ENCODE results near the gene SMIM24.
"Not testable (repeated sequence)": the region's sequence is repeated elsewhere in the genome, so short reads cannot be mapped to it uniquely, and the experiment has no call there.

Gene SMIM24

DNA sequence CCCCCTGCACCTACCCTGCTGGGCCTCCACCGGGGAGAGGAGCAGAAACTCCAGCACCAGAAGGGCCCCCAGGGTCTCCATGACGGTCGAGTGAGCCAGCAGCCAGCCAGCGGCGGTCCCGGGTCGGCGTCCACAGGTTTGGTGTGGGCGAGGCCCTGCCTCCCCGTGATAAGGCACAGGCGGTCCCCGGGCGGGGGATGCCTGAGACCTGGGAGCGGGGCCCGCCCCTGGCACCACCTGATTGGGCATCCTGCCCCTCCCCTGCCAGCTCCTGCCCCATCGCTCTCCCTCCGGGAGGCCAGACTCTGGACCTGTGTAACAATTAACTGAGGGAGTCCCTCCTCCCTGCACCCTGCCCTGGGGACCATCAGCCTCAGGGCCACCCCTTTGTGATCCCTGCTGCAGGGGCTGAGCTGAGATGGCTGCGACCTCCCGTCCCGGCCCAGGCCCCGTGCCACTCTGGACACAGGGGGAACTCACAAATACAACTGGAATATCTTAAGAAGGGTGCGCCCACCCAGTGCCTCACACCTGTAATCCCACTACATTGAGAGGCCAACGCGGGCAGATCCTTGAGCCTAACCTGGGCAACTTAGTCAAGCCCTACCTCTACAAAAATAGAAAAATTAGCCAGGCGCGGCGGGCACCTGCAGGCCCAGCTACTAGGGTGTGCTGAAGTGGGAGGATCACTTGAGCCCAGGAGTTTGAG is at the start of gene SMIM24:
Gene SMIM24, minus strand, starts transcription at position 143 of the 709 bp plus-strand sequence. Its CDS starts 62 bp downstream, at position 81.
- no peak for DNase-seq (ENCODE audit: low read depth in 2 of 2)

GRCh38 chr19:3529299-3529698 is 49.0 kb upstream of the SMIM24 start:
- DNase-seq (ENCODE audit: low read depth in 2 of 2) = not testable (repeated sequence)

- DNase-seq (ENCODE audit: low read depth in 2 of 2) = no peak
These were observed 48.4 kb upstream of the SMIM24 start for GRCh38 chr19:3528539-3529211.

GRCh38 chr19:3528080-3528479 is 47.8 kb upstream of the SMIM24 start:
- DNase-seq (ENCODE audit: low read depth in 2 of 2) = no peak

- no peak for DNase-seq (ENCODE audit: low read depth in 2 of 2)
These were observed 47.0 kb upstream of the SMIM24 start for GRCh38 chr19:3527238-3527910.

DNA sequence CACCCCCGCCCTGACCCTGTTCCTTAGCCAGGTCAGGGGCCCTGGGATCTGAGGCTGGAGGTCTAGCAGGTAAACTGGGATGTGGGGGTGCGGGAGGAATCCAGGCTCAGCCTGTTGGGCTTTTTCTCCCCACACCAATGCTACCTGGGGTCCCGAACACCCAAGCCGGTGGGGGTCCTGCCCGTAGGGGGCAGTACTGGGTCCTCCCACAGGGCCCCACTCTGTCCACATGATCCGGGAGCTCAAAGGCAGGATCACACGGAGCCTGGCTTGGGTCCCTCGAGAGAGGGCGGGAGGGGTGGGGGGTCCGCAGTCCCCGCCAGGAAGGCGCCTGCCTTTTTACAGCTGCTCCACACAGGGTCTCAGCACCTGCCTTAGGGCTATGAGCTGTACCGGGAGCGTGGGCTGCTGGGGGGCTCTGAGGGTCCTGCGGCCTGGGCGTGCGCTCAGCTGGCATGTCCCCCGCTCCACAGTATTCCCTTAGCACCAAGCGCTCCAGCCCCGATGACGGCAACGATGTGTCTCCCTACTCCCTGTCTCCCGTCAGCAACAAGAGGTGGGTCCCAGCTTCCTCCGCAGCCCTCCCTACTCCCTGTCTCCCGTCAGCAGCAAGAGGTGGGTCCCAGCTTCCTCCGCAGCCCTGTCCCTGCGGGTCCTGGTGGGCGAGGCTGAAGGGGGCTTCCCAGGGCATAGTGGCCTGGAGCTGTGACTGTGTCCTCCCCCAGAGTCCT is 46.3 kb upstream of the SMIM24 start:
- DNase-seq (ENCODE audit: low read depth in 2 of 2) = no peak

DNA sequence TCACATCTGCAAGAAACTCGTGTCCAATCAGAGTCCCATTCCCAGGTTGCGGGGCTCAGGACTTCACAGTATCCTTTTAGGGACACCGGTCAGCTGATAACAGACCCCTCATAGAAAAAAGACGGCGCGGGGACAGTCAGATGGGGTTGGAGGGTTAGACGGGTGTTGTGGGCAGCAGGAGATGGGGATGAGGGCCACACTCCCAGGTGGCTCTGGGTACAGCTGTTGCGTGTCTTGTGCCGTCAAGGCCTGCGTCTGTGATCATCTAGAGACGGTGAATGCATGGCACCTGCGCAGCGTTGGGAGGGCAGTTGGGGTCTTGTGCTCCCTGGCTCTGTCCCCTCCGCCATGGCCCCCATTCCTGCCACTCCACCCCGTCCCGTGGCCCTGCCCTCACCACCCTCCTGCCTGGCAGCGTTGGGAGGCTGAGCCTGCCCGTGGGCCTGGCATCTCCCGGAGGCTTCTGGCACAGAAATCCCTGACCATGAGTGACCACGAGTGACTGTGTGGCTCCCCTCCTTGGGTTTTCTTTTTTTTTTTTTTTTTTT is 44.7 kb upstream of the SMIM24 start:
- DNase-seq (ENCODE audit: low read depth in 2 of 2) = no peak

DNA sequence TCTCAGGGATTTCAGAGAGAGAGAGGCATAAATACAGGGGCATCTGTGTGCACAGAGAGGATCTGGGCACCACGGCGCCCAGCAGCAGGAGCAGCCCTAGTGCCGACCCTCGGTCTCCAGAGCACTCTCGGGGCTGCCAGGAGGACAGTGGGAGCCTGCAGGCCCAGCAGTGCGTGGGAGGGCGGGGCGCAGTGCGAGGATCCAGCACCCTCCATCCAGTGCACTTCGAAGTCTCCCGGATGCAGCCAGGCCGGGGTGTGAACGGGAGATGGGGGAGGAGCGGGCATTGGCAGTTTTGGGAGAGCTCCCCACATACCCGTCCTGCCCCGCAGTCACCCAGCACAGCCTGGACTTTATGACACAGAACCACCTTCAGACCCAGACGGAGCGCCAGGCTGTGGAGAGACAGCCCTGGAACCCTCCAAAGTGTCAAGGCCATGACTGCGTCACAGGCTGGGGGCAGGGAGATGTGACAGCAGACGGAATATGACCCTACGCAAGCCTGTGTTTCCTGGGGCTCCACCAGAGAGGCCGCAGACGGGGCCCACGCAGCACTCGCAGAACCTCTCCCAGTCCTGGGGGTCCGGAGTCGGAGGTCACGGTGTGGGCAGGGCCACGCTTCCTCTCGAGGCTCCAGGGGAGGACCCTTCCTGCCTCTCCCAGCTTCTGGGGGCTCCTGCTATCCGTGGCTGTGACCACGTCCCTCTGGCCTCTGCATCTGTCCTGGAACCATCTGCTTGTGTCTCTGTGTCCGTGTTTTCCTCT is 43.9 kb upstream of the SMIM24 start:
- no peak for DNase-seq (ENCODE audit: low read depth in 2 of 2)

DNA sequence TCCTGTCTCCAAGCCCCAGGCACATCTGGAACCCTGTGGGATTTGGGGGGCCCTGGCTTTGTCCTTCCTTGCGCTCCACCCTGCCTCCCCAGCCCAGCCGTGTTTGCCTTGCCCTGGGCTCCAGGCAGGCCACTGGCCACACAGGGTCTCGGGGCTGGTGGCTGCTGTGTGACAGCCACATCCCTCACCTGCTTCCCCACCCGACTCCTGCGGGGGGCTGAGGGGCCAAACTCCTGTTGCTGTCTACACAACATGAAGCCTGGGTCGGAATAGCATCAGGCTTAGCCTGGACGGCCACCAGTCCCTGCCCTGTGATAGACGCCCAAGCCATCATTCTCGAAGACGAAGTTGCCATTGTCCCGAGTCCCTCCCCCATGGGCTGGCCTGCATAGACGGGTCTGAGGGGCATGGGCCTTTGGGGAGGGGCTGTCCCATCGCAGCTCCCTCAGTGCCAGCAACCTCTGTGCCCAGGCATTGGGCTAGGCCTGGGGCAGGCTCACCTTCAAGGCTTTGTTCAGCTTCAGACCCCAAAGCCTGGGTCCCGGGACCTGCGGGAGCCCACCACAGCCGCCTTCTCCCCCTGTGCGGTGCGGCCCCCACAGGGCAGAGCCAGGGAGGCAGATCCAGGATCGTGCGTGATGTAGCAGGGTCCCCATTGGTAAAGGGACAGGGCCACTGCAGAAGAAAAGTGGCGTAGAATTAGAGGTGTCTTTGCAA is 43.2 kb upstream of the SMIM24 start:
- no peak for DNase-seq (ENCODE audit: low read depth in 2 of 2)

DNA sequence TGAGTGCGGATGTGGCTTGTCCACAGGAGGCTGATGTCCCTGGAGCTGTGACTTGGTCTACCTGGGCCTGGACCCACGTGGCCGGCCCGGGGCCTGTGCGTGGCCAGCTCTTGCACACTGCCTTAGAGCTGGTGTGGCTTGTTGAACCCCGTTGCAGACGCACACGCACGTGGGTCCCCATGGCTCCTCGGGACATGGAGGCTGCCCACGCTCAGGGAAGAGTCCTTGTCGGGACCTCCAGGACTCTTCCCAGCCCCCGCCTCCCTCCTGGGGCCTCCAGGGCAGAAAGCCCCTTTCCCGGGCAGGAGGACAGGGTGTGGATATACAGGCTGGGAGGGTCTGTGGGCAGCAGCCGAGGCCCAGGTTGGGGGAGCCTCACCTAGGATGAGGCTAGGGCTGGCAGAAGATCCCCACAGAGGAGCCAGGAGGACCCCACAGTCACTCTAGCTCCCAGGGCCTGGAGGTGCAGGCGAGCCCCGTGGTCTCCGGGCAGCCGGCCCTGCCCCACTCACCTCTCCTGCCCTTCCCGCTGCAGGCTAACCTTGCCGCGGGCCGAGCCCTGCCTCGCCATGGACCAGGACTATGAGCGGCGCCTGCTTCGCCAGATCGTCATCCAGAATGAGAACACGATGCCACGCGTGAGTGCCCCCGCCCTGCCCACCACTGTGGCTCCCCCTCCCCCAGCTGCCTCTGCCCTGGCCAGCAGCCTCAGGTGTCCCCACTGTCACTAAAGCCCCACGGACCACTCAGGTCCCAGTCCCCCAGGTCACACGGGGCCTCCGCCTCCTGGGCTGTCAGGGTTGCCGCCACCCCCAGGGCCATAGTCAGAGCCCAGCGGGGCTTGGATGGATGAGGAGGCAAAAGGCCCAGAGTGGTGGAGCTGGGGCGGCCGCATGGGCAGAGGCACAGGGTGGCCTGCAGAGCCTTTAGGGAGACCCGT is 42.4 kb upstream of the SMIM24 start:
- no peak for DNase-seq (ENCODE audit: low read depth in 2 of 2)

- DNase-seq (ENCODE audit: low read depth in 2 of 2) = no peak
These were observed 40.8 kb upstream of the SMIM24 start for GRCh38 chr19:3521104-3521445.

- no peak for DNase-seq (ENCODE audit: low read depth in 2 of 2)
These were observed 40.1 kb upstream of the SMIM24 start for GRCh38 chr19:3520166-3521103.

GRCh38 chr19:3519126-3519525 is 38.8 kb upstream of the SMIM24 start:
- DNase-seq (ENCODE audit: low read depth in 2 of 2) = no peak

- DNase-seq (ENCODE audit: low read depth in 2 of 2) = no peak
These were observed 38.3 kb upstream of the SMIM24 start for GRCh38 chr19:3518659-3519058.

- no peak for DNase-seq (ENCODE audit: low read depth in 2 of 2)
These were observed 37.9 kb upstream of the SMIM24 start for GRCh38 chr19:3518255-3518654.

DNA sequence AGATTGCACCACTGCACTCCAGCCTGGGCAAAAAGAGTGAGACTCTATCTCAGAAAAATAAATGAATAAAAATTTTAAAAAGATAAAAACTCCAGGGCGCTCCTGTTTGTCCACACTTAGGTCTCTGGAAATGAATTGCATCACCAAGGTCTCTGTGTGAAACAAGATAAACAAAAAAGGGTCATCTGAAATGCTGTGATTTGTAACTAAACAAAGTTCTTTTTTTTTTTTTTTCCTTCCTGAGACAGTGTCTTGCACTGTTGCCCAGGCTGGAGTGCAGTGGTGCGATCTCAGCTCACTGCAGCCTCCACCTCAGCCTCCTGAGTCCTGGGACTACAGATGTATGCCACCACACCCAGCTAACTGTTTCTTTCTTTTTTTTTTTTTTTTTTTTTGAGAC is 37.3 kb upstream of the SMIM24 start:
- DNase-seq (ENCODE audit: low read depth in 2 of 2) = no peak

DNA sequence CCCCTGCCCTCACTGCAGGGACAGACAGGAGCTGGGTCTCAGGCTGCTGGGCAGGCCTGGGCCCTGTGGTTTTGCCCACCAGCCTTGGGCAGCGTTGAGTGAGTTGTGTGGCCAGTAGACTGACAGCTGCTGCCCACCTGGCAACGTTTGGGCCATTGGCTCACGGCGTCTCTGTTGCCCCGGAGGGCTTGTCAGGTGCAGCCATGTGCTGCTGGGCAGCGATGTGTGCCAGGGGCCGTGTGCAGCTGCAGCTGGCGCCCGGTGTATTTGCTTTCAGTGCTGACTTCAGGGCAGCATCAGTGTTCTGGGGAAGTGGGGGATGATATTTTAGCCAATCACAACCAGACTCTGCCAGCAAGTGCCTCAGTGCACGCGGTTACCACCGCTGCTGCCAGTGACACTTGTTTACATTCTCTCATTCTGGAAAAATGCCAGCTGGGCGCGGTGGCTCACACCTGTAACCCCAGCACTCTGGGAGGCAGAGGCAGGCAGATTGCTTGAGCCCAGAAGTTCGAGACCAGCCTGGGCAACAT is 36.4 kb upstream of the SMIM24 start:
- DNase-seq (ENCODE audit: low read depth in 2 of 2) = no peak

DNA sequence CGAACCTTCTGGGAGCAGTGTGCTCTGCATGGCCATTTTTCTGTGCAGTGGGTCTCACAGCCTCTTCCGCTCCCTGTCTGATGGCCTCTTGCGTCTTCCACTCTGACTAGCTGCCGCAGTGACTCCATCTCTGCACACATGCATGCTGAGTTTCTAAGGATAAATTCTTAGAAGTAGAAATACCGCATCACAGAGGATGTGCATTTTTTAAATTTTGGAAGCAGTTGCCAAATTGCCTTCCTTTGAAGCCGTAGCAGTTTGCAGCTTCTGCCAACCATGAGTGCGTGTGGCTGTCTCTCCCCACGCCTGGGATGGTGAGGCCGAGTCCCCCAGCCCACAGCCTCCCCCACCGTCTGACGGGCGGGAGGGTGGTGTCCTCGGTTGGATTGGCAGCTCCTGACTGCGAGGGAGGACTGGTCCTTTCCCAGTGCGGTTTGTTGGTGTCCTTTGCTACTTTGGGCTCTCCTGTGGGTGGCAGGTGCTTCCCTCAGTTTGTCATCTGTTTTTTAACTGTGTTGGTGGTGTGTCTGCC is 35.6 kb upstream of the SMIM24 start:
- DNase-seq (ENCODE audit: low read depth in 2 of 2) = no peak
